HG02571 (cell line): ENCODE results near the gene HPD.
"Not testable (repeated sequence)": the region's sequence is repeated elsewhere in the genome, so short reads cannot be mapped to it uniquely, and the experiment has no call there.

ENCODE experiments used
- ATAC-seq: cut with Tn5 transposase; IDR thresholded peaks from one replicate; pipeline ENCODE4 v1.9.1; 2021; ENCODE audit warnings: mild to moderate bottlenecking, moderate library complexity; ENCODE audit not compliant: unreplicated experiment

Gene HPD

GRCh38 chr12:121869229-121869628 is 10.6 kb upstream of the HPD start:
- ATAC-seq = not testable (repeated sequence)

- no peak for ATAC-seq
Observed at GRCh38 chr12:121866331-121866730, 7.7 kb upstream of the HPD start.

GRCh38 chr12:121861636-121862254 is 3.1 kb upstream of the HPD start:
- ATAC-seq = no peak

GRCh38 chr12:121860699-121861098 is 2.0 kb upstream of the HPD start:
- not testable (repeated sequence) for ATAC-seq

- ATAC-seq = no peak
Observed at GRCh38 chr12:121860257-121860656, 1.6 kb upstream of the HPD start.

- no peak for ATAC-seq
Observed at GRCh38 chr12:121858318-121858661, 369 bp downstream of the HPD start.

- no peak for ATAC-seq
Observed at GRCh38 chr12:121857322-121858246, 1.1 kb downstream of the HPD start.

GRCh38 chr12:121852392-121852791 is 6.3 kb downstream of the HPD start:
- not testable (repeated sequence) for ATAC-seq

- ATAC-seq = no peak
Observed at GRCh38 chr12:121849665-121850064, 9.0 kb downstream of the HPD start.

GRCh38 chr12:121849211-121849610 is 9.4 kb downstream of the HPD start:
- no peak for ATAC-seq

- no peak for ATAC-seq
Observed at GRCh38 chr12:121845701-121846100, 13.0 kb downstream of the HPD start.

- no peak for ATAC-seq
Observed at GRCh38 chr12:121843236-121843982, 15.2 kb downstream of the HPD start.

- no peak for ATAC-seq
Observed at GRCh38 chr12:121839993-121840761, 18.5 kb downstream of the HPD start.

GRCh38 chr12:121839106-121839992 is 19.3 kb downstream of the HPD start:
- peak; percentile 87 for ATAC-seq

- ATAC-seq = no peak
Observed at GRCh38 chr12:121838126-121838525, 20.5 kb downstream of the HPD start.

- ATAC-seq = no peak
Observed at GRCh38 chr12:121837680-121838079, 21.0 kb downstream of the HPD start.

- ATAC-seq = no peak
Observed at GRCh38 chr12:121831571-121832245, 27.0 kb downstream of the HPD start.

GRCh38 chr12:121830588-121831265 is 27.9 kb downstream of the HPD start:
- ATAC-seq = no peak

GRCh38 chr12:121830134-121830533 is 28.5 kb downstream of the HPD start:
- no peak for ATAC-seq
